ENCODE results near the gene PRSS33.

GRCh38 chr16:2767891-2768290, 19.5 kb downstream of the PRSS33 start:
- TF ChIP-seq CEBPB (IDR thresholded peaks at IDR 0.05), result no peak
- no peak for TF ChIP-seq ELK1 (IDR thresholded peaks at IDR 0.05; ENCODE audit: low read depth, low read length)
